HG03378 (cell line): ENCODE measurements around the gene MAPKBP1.
"Not testable (repeated sequence)": the region's sequence is repeated elsewhere in the genome, so short reads cannot be mapped to it uniquely, and the experiment has no call there.

Source experiments
- ATAC-seq: cut with Tn5 transposase; IDR thresholded peaks from one replicate; pipeline ENCODE4 v1.9.1; 2021; ENCODE audit warnings: mild to moderate bottlenecking, moderate library complexity; ENCODE audit not compliant: unreplicated experiment

The MAPKBP1 gene

GRCh38 chr15:41824062-41824745, 49.9 kb downstream of the MAPKBP1 start:
- no peak for ATAC-seq

GRCh38 chr15:41825145-41825544, 50.9 kb downstream of the MAPKBP1 start:
- no peak for ATAC-seq

GRCh38 chr15:41825572-41826535, 51.6 kb downstream of the MAPKBP1 start:
- ATAC-seq, result no peak

DNA sequence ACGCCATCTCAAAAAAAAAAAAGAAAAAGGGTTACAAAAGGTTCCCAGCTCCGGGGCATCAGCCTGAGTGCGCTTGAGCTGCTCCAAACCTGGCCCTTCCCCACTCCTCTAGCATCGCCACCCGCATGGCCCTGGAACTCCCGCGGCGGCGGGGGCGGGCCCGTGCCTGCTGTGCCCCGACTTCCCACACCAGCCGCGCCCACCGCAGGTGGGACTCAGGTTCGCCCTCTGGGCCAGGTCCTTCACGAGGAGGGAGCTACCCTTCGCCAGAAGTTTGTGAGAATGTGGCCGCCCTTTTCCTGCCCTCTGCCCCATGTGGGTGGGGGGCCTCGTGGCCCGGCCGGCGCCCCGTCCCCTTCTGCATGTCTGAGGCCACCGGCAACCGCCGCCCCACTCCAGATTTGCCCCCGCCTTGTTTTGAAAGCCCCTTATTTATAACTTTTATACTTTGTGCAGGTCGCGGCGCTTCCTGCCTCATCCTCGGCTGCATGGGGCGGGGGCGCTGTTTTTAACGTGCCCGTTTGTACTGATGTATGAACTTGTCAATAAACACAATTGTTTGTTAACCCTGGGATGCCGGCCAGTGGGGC, 53.1 kb downstream of the MAPKBP1 start:
- no peak for ATAC-seq

DNA sequence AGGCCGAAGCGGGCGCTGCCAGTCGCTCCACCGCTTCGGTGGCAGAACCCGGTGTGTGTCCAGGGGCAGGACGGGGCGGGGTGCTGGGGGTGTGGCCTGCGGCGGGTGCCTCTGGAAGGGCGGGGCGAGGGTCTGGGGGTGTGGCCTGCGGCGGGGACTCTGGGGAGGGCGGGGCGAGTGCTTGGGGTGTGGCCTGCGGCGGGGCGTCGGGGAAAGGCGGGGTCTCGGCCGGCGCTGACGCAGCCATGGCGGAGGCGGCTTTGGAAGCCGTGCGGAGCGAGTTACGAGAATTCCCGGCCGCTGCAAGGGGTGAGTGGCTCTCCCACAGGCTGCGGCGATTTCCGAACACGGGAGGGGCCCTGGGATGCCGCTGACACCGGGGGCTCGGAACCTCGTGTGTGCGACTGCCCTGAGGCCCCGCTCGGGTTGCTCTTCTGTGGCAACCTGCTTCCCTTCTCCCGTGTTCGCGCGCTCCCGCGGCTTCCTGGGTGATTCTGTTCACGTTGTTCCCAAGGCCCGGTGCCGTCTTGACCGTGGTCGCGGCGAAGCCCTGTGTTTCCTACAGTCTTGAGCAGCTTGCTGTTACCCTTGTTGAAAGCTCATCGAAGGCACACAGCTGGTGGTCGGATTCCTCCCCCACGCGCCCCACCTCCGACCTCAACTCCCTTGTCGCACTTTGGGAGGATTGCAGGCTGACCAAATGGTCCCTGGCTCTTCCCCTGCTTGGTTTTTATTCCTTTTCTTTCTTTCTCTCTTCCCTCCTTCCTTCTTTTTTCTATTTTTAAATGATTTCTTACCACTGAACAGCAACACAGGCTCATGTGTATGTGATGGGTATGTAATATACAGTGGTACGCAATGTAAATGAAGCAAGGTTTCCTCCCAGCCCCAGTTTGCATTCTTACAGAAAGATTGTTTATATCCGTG, 53.9 kb downstream of the MAPKBP1 start, which contains the start of gene JMJD7:
JMJD7 (plus strand) TSS at position 213 of the 927 bp plus-strand sequence; CDS start at position 246, 33 bp downstream.
- no peak for ATAC-seq

DNA sequence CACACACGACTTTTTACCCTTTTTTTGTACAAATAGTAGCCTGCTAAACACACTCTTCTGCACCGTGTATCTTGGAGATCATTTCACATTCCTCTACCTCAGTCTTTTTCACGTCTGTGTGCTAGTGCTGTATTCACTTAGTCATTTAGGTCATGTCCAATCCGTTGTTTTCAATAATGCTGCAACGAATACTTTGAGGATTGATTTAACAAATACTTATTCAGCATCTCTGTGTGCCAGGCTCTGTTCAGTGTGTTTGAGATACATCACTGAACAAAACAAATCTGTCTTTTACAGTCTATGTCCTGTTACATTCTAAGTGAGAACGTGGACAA, 54.5 kb downstream of the MAPKBP1 start:
- ATAC-seq, result no peak

GRCh38 chr15:41829959-41830646, 55.8 kb downstream of the MAPKBP1 start:
- no peak for ATAC-seq

DNA sequence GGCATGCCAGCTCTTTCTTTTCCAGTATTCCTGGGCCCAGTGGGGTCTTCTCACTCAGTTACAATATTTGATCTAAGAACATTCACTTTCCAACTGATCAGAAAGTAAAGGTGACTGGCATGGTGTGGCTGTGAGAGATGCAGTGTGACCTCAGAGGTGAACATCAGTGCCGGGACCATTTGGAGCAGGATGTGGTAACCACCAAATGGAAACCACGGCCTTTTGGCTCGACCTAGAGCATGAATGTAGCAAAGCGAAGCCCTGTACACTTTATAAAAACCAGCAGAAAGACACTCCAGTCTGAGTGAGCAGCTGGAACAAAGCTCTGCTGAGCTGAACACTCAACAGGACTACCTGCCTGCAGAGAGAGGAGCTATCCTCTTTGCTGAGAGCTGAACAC, 57.0 kb downstream of the MAPKBP1 start:
- ATAC-seq, result not testable (repeated sequence)

GRCh38 chr15:41832208-41832607, 57.9 kb downstream of the MAPKBP1 start:
- ATAC-seq, result no peak

DNA sequence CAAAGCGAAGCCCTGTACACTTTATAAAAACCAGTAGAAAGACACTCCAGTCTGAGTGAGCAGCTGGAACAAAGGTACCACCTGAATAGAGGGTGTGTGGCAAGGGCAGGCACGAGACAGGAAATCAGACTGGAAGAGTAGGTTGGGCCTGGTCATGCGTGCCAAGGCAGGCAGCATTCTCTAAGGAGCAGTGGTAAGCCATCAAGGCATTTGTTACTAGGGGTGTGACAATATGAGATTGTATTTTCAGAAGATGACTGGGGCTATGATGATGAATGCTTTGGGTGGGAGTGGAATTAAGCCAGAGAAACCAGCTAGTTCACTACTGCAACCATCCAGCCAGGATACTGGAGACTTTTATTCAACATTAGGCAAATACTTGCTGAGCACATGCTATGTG, 58.6 kb downstream of the MAPKBP1 start:
- ATAC-seq, result no peak

- ATAC-seq, result no peak
Observed at GRCh38 chr15:41834096-41834495, 59.8 kb downstream of the MAPKBP1 start.

- no peak for ATAC-seq
Observed at GRCh38 chr15:41836073-41836472, 61.8 kb downstream of the MAPKBP1 start.

DNA sequence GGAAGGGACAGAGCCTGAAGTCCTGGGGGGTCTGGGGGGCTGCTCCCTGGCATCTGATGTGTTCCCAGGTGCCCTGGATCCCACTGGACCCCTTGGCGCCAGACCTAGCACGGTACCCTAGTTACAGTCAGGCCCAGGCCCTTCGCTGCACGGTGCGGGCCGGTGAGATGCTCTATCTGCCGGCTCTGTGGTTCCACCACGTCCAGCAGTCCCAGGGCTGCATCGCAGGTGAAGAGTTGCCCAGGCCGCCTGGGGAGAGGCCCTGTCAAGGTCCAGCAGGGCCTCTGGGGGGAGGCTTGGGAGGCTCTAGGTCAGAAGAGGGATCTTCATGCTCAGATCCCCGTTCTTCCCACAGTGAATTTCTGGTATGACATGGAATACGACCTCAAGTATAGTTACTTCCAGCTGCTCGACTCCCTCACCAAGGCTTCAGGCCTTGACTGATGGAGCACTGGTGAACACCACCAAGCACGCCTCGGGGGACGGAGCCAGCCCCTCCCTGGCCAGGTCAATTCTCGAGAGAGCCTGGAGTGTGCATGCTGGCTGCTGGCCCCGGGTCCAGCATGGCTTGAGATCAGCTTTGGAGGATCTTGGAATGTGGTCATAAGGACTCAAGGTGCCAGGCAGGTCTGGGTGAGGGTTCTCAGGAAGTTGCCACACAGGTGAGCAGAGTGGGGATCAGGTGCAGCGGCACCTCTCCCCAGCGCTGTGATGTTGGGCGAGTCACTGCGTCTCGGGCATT, 62.6 kb downstream of the MAPKBP1 start:
- ATAC-seq, result no peak

DNA sequence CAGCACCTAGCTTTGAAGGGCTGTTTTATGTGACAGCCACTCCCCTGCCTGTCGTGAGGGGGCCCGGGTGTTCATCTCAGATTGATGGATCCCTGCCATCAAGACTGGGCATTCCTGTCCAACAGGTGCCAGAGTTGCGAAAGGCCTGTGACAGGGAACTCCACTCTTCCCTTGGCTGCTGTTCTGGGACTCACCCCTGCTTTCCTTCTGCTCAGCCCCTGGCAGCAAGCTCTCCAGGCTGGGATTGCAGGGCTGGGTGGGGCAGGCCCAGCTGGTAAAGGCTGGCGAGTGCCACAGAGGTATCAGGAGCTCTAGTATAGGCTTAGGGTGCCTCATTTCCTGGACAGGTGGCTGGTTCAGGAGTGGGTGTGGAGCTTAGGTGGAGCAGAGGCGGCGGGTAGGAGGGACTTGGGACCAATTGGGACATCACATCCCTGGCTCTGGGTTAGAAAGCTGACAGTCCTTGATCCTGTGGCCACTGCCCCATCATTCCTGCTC, 64.2 kb downstream of the MAPKBP1 start, which contains the start of gene PLA2G4B:
PLA2G4B (plus strand) TSS at position 448 of the 498 bp plus-strand sequence. CDS start 67 bp downstream, outside the sequence.
- ATAC-seq, result no peak

- no peak for ATAC-seq
Observed at GRCh38 chr15:41839781-41840491, 65.7 kb downstream of the MAPKBP1 start.

DNA sequence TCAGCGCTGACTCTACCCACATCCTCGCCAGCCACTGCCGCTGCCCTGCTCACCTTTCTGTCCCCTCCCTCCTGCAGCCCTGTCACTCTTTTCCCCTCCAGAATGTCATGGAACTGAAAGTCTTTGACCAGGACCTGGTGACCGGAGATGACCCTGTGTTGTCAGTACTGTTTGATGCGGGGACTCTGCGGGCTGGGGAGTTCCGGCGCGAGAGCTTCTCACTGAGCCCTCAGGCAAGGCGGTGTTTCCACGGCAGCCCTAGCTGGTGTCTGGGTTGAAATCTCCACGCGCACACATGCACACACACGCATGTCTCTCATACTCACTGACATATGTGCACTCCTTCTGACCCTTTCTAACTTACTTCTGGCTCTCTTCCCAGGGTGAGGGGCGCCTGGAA, 66.4 kb downstream of the MAPKBP1 start:
- no peak for ATAC-seq

- ATAC-seq, result no peak
Observed at GRCh38 chr15:41841131-41841530, 66.8 kb downstream of the MAPKBP1 start.

GRCh38 chr15:41842229-41842628, 67.9 kb downstream of the MAPKBP1 start:
- no peak for ATAC-seq
